HT1080 (cell line): ENCODE measurements around the gene SORCS2. TPM values are rescaled to one million over a fixed set of nuclear protein-coding genes. Genes with fewer than 3 reads are reported as not detected.
"Not testable (repeated sequence)": the region's sequence is repeated elsewhere in the genome, so short reads cannot be mapped to it uniquely, and the experiment has no call there.

ENCODE experiments used
- DNase-seq: peaks from one replicate; pipeline ENCODE4 v3.0.0-alpha.2; 2015; ENCODE audit warnings: low read depth
- total RNA-seq: library from RNA; depleted of rRNA; stranded (reverse); fragments of >200 nt; shearing (Covaris generic); gene quantifications from 2 replicates; pipeline ENCODE4 v1.2.3, GENCODE V29; 2014

SORCS2 gene
- total RNA-seq, 1 experiment from 2014 or later = 5.4 TPM

GRCh38 chr4:7159923-7160322 is 32.4 kb upstream of the SORCS2 start:
- DNase-seq = no peak

- DNase-seq = no peak
These were observed 31.9 kb upstream of the SORCS2 start for GRCh38 chr4:7160439-7160838.

- no peak for DNase-seq
These were observed 31.3 kb upstream of the SORCS2 start for GRCh38 chr4:7160951-7161440.

- DNase-seq = no peak
These were observed 30.6 kb upstream of the SORCS2 start for GRCh38 chr4:7161721-7162214.

GRCh38 chr4:7165056-7165873 is 27.1 kb upstream of the SORCS2 start:
- DNase-seq = not testable (repeated sequence)

GRCh38 chr4:7165874-7166201 is 26.5 kb upstream of the SORCS2 start:
- DNase-seq = no peak

- DNase-seq = no peak
These were observed 26.1 kb upstream of the SORCS2 start for GRCh38 chr4:7166237-7166636.

GRCh38 chr4:7166981-7167700 is 25.2 kb upstream of the SORCS2 start:
- no peak for DNase-seq

- no peak for DNase-seq
These were observed 24.6 kb upstream of the SORCS2 start for GRCh38 chr4:7167706-7168105.

- DNase-seq = no peak
These were observed 24.2 kb upstream of the SORCS2 start for GRCh38 chr4:7168106-7168505.

GRCh38 chr4:7169134-7169533 is 23.2 kb upstream of the SORCS2 start:
- DNase-seq = no peak

GRCh38 chr4:7170012-7170411 is 22.3 kb upstream of the SORCS2 start:
- no peak for DNase-seq

- DNase-seq = no peak
These were observed 21.0 kb upstream of the SORCS2 start for GRCh38 chr4:7171191-7171900.

GRCh38 chr4:7172508-7172907 is 19.8 kb upstream of the SORCS2 start:
- no peak for DNase-seq

GRCh38 chr4:7172946-7173345 is 19.4 kb upstream of the SORCS2 start:
- DNase-seq = no peak

GRCh38 chr4:7173841-7174449 is 18.4 kb upstream of the SORCS2 start:
- no peak for DNase-seq

- DNase-seq = no peak
These were observed 13.2 kb upstream of the SORCS2 start for GRCh38 chr4:7179158-7179557.

- DNase-seq = no peak
These were observed 11.4 kb upstream of the SORCS2 start for GRCh38 chr4:7180938-7181337.

- no peak for DNase-seq
These were observed 9.7 kb upstream of the SORCS2 start for GRCh38 chr4:7182616-7183015.

- DNase-seq = peak; percentile 45
These were observed 9.2 kb upstream of the SORCS2 start for GRCh38 chr4:7183161-7183560.

GRCh38 chr4:7183780-7184460 is 8.4 kb upstream of the SORCS2 start:
- DNase-seq = no peak
